Mesenteric fat pad (tissue), 1 donor: ENCODE data around the gene TRIM63. TPM values are rescaled to one million over a fixed set of nuclear protein-coding genes. Genes with fewer than 3 reads are reported as not detected.

Experiments used
- DNase-seq: peaks from one replicate; pipeline ENCODE4 v3.0.0-alpha.2; 2020; ENCODE audit warnings: low spot score
- total RNA-seq: library from RNA; stranded (reverse); fragmentation: NEBNext Ultra II Directional; extraction: Animal tissue kit (Norgen Biotek cat#: 25700); gene quantifications from one replicate; pipeline ENCODE4 v1.2.1, GENCODE V29; 2021
- donor health status: DM: yes; HTN: yes; CAD: no.

Gene TRIM63
- total RNA-seq, 1 donor from 2014 or later, result 0.26 TPM

GRCh38 chr1:26035203-26035958 is 32.0 kb downstream of the TRIM63 start:
- peak; percentile 94 for DNase-seq

GRCh38 chr1:26034504-26035202 is 32.8 kb downstream of the TRIM63 start:
- no peak for DNase-seq

DNA sequence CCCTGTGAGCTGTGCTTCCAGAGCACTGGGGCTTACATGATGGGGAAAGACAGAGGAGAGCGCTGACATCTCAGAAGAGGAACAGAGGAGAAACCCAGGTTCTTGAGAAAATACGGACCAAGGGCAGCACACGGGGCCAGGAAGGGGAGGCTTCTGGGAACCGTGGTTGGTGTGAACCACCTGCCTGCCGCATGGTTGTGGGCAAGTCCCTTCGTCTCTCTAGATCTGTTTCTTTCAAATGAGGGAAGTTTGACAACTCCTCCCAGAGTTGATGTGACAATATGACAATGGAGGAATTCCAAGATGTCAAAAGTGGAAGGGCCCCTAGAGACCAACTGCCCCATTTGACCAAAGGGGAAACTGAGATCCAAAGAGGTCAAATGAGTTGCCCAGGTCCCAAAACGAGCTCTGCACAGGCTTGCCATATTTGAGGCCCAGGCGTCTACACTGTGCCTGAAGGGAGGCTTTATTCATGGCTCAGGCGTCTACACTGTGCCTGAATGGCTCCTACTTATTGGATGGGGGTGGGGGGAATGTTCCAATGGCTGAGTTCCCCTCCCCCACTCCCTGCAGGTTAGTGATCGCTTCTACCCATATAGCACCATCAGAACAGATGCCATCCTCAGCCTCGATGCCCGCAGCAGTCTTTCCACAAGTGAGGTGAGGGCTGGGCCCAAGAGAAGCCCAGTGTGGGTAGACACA is 34.6 kb downstream of the TRIM63 start:
- no peak for DNase-seq

DNA sequence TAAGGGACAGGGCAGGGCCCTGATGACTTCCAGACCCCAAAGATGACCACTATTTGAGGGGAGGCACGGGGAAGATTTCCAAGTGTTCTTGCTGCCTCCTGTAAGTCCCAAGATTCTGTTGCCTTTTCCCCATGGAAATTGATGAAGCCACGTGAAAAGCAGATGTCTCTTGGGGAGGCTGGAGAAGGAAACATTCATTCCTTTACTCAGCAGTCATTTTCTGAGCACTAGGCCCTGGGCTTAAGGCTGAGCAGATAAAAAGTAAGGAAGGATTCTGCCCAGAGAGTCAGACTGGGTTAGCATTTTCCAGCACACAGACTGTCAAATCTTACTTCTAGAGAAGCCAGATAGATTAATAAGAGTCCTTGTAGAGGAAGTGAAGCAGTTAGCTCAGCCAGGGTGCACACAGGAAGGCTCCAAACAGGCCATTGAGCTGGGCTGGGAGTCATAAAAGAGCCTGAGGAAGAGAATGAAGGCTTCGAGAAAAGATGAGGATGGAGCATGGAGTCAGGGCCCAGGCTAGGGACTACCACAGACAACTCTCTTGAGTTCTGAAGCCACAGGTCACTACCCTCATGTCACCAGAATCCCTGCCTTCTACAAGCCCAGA is 35.7 kb downstream of the TRIM63 start:
- no peak for DNase-seq

DNA sequence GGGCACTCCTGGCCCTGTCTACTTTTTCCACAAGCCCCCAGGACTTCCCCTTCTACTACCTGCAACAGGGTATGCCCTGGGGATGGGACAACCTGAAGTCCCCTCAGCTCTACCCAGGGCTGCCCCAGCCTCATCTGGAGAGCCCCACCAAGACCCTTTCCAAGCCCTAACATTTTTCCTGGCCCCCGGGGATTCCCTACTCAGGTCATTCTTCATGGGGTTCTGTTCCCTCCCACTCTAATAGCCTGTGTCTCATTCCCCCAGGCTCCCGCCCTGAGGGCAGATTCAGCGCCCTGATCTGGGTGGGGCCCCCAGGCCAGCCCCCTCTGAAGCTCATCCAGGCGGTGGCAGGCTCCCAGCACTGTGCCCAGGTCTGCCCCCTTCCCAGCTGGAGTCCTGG is 36.2 kb downstream of the TRIM63 start:
- DNase-seq, result no peak

DNA sequence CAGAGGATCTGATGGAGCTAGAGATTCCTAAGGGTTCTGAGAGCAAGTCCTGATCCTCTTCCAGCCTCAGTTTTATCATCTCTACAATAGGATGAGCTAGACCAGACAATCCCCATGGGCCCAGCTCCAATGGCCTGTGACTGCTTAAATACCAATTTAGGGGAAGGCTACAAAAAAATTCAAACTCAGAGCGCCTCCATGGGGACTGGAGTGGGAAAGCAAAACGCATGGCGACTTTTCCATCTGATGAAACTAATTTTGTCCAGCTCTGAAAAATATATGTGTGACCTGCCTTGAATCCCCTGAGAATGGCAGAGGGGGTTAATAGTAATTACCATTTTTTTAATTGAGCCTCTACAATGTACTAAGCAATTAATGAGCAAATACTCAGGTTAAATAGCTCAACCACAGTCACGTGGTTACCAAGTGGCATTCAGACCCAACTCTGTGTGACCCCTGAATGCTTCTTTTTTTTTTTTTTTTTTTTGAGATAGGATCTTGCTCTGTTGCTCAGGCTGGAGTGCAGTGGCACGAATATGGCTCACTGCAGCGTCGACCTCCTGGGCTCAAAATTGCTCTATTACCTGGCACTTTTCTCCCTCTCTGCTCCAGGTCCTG is 37.5 kb downstream of the TRIM63 start:
- no peak for DNase-seq

DNA sequence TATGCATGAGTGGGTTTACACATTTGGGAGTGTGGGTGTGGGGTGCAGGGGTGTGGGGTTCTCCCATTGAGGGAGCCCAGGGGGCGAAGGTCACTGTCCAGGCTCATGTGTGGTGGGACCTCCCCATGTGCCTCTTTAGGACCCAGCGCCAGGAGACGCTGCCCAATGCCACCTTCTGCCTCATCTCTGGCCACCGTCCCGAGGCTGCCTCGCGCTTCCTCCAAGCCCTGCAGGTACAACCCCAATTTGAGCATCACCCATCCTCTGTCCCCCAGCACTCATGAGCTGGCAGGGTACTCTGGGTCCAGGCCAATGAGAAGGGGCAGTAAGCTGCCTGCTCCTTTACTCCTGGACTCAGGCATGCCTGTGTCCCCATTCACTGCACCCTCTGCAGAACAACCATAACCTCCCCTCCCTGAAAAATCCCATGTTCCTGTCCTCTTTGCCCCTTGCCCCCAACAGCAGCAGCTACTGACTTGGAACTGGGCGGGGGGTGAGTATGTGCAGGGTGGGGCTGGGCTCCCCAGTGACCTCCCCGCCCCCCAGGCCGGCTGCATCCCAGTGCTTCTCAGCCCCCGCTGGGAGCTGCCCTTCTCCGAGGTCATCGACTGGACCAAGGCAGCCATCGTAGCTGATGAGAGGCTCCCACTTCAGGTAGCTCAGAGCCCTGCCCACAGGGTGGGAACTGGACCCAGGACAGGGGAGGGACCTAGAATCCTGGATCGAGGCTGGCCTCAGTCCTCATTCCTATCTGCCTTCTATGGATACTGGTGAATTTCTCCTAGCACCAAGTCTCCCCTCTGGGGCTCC is 38.2 kb downstream of the TRIM63 start:
- no peak for DNase-seq

DNA sequence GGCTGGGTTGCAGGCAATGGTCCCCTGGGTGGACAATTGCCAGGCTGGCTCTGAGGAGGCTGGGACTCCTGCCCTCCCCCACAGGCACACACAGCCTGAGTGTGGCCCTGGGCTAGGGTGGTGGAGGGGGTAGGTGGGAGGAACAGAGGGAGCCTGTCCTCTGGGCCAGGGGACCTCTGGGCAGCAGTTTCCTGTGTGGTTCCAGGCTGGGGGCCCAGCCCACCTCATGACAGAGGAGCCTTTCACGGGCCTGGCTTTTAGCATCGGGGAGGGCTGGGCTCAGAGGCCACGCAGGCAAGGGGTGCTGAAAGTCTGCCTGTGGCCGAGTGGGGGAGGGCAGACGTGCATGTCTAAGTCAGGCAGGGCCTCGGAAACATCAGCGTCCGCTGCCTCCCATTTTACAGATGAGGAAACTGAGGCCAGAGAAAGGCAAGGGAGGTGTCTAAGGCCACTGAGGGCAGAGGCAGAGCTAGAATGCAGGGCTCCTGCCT is 38.9 kb downstream of the TRIM63 start:
- DNase-seq, result no peak

DNA sequence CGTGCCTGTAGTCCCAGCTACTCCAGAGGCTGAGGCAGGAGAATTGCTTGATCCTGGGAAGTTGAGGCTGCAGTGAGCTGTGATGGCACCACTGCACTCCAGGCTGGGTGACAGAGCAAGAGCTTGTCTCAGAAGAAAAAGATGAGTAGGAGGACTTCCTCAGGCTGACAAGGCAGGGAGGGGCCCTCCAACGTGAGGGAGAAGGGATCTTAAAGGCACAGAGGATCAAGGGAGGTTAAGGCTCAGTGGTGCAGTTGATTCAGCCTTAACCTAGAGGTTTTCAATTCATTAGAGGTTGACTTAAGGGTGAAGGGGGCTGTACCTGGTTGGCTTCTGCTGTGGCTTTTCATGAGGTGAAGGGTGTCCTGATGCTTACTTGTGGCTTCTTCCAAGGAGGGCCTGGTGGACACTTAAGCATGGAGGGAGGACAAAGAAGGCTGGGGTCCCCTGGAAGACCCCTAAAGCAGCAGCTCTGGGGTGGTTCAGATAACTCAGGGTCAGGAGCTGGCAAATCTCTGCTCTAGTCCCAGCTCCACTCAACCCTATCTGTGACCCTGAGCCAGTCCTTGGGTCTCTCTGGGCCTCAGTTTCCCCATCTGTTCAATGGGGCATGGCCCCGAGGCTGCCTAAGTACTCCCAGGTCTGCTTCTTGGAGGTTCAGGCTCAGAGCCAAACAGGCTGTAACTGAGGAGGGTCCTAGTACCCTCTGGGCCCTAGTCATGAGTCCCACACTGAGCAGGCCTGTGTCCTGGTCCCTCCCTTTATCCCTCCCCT is 39.5 kb downstream of the TRIM63 start:
- DNase-seq, result no peak

DNA sequence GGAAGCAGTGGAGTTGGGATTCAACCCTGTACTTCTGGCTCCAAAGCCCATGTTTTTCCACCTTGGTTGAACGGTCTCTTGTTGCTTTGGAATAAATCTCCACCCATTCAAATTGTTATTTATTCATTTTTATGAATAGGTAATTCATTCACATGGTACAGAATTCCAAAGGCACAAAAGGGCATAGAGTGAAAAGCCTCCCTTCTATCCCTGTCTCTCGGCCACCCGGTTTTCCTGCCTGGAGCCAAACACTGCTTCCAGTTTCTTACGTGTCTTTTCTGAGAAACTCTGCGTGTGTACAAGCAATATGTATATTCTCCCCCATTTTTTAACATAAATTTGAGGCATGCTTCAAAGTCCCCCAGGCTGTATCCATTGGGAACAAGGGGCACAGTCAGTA is 41.9 kb downstream of the TRIM63 start:
- DNase-seq, result no peak

DNA sequence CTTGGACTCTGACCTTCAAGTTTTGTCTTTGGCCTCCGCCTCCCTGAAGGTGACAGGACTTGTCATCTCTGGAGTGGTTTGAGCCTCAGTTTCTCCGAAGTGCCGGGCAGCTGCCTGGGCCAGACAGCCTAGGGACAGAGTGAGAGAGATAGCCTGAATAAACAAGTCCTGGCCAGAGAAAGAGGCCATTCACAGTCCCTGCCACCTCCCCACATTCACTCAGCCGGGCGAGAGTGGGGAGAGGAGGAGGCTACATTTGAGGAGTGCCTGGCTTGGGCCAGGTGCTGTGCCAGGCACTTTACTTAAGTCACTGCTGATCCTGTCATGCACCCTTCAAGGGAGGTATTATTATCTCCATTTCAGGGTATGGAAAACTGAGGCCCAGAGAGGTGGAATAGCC is 42.4 kb downstream of the TRIM63 start:
- no peak for DNase-seq

DNA sequence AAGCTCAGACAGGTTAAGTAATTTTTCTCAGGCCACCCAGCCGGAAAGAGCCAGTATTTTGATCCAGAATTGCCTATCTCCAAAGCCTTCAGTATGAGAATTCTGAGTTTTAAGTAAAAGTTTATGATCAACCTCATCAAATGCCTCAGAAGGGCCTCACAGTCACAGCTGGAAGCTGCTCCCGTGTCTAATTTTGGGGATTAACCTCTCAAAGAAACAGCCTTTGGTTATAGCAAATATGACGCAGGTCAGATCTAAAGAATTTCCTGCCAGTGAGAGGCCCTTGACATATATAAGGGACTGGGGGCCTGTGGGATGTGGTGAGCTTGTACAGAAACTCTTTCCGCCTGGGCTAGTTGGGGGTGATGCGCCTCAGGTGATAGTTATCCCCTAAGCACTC is 43.6 kb downstream of the TRIM63 start:
- no peak for DNase-seq

DNA sequence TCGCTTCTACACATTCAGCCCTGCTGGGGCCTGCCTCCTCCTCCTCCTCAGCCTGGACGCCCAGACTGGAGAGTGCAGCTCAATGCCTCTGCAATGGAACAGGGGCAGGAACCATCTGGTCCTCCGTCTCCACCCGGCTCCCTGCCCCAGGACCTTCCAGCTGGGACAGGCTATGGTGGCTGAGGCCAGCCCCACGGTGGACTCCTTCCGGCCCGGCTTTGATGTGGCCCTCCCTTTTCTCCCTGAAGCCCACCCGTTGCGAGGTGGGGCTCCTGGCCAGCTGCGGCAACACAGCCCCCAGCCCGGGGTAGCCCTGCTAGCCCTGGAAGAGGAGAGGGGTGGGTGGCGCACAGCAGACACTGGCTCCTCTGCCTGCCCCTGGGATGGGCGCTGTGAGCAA is 44.4 kb downstream of the TRIM63 start:
- DNase-seq, result no peak

GRCh38 chr1:26022404-26022779 is 45.0 kb downstream of the TRIM63 start:
- no peak for DNase-seq

DNA sequence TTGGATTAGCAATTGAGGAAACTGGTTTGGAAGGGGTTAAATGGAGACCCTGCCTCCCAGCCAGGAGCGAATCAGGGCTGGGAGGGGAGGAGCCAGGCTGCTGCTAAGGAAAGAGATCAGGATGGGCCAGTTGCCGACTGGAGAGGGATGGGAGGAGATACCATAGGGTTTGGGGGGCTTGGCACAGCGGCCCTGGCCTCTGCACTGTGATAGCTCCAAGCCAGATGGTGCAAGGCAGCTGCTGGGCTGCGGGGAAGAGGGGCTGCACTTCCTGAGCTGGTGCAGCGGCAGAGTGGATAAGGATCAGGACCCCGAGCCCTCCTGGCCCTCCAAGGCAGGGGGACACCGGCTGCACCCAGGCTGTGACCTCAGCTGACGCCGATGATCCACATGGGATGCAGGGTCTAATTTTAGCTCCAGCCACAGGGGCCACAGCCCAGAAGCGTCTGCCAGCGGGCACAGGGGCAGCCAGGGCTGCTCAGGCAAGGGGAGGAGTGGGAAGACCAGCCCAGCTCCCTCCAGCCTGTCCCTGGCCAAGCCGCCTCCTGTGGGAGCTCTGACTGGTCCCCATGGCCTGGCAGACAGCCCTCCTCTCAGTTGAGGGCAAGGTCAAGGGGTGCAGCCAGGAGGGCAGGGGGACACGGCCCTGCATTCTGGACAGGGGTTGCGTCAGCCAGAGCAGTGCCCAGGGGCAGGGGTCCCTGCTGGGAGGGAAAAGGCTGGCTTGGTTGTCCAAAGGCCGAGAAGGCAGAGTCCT is 45.6 kb downstream of the TRIM63 start, which contains the start of gene EXTL1:
Gene EXTL1, plus strand, starts transcription at position 129 of the 757 bp plus-strand sequence. CDS start 872 bp downstream, outside the sequence.
- DNase-seq, result no peak

- DNase-seq, result no peak
Observed at GRCh38 chr1:26020941-26021646, 46.3 kb downstream of the TRIM63 start.

DNA sequence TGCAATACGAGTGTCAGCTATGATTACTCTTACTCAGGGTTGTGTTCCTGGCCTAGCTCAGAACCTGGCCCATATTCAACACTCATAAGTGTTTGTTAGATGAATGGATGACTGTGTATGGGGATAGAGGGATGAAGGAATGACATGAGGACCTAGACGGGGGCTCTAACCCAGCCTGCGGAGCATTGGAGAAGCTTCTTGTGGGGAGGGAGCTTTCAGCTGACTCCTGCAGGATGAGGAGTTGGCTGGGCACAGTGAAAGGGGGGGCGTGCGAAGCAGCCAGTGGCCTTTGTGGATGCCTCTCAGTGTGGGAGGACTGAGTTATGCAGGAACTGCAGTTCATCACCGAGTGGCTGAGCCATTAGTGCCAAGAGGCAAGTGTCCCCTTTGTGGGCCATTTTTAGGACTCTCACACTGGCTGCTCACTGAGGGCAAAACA is 47.1 kb downstream of the TRIM63 start:
- no peak for DNase-seq
